Astrocyte (in vitro differentiated cells and primary cell): Measurements from ENCODE around the gene FAM78B.

Experiments
- EZH2 ChIP-seq: IDR thresholded peaks from 2 replicates; pipeline ENCODE4 v1.6.1; 2012; ENCODE audit warnings: mild to moderate bottlenecking, low read length, inconsistent platforms; ENCODE audit not compliant: insufficient read depth
- TF ChIP-seq, protein P1 (sequence below): IDR thresholded peaks from 2 replicates; pipeline ENCODE4 v1.5.1; 2011; ENCODE audit warnings: low read depth, mild to moderate bottlenecking, inconsistent platforms, low read length, moderate library complexity; ENCODE audit not compliant: insufficient read depth

DNA sequence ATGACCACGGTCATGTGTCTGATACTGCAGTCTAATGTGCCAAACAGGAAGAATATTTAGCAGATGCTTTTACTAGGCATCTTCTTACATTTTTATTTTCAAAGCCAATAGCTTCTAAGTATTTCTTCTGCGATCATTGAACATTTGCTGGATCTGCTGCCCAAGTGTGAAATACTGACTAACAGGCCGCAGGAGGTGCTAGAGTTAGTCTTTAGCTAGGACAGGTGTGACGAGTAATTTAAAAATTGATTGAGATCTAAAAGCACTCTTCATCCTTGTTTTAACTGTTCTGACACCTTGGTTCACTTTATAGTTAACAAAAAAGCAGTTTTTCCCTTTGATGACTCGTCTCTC is 748 bp upstream of the FAM78B start:
- TF ChIP-seq, protein P1, sequence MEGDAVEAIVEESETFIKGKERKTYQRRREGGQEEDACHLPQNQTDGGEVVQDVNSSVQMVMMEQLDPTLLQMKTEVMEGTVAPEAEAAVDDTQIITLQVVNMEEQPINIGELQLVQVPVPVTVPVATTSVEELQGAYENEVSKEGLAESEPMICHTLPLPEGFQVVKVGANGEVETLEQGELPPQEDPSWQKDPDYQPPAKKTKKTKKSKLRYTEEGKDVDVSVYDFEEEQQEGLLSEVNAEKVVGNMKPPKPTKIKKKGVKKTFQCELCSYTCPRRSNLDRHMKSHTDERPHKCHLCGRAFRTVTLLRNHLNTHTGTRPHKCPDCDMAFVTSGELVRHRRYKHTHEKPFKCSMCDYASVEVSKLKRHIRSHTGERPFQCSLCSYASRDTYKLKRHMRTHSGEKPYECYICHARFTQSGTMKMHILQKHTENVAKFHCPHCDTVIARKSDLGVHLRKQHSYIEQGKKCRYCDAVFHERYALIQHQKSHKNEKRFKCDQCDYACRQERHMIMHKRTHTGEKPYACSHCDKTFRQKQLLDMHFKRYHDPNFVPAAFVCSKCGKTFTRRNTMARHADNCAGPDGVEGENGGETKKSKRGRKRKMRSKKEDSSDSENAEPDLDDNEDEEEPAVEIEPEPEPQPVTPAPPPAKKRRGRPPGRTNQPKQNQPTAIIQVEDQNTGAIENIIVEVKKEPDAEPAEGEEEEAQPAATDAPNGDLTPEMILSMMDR, result no peak
- TF ChIP-seq EZH2, result no peak
